Stimulated activated CD4-positive, alpha-beta T cell treated with anti-CD3 and anti-CD28 coated beads, Interleukin-4, amount 100 ng/mL, for 48 hours (primary cell): Measurements from ENCODE around the gene MTO1.
A peak's percentile ranks its signal among the peaks of the same experiment; 100 is the strongest.
"Not testable (repeated sequence)": the region's sequence is repeated elsewhere in the genome, so short reads cannot be mapped to it uniquely, and the experiment has no call there.

ENCODE experiments used
- DNase-seq, 2 donors: peaks; one replicate each; pipeline ENCODE4 v3.0.0-alpha.2; 2020; ENCODE audit warnings: low read depth in 2 of 2

Gene MTO1, protein sequence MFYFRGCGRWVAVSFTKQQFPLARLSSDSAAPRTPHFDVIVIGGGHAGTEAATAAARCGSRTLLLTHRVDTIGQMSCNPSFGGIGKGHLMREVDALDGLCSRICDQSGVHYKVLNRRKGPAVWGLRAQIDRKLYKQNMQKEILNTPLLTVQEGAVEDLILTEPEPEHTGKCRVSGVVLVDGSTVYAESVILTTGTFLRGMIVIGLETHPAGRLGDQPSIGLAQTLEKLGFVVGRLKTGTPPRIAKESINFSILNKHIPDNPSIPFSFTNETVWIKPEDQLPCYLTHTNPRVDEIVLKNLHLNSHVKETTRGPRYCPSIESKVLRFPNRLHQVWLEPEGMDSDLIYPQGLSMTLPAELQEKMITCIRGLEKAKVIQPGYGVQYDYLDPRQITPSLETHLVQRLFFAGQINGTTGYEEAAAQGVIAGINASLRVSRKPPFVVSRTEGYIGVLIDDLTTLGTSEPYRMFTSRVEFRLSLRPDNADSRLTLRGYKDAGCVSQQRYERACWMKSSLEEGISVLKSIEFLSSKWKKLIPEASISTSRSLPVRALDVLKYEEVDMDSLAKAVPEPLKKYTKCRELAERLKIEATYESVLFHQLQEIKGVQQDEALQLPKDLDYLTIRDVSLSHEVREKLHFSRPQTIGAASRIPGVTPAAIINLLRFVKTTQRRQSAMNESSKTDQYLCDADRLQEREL

DNA sequence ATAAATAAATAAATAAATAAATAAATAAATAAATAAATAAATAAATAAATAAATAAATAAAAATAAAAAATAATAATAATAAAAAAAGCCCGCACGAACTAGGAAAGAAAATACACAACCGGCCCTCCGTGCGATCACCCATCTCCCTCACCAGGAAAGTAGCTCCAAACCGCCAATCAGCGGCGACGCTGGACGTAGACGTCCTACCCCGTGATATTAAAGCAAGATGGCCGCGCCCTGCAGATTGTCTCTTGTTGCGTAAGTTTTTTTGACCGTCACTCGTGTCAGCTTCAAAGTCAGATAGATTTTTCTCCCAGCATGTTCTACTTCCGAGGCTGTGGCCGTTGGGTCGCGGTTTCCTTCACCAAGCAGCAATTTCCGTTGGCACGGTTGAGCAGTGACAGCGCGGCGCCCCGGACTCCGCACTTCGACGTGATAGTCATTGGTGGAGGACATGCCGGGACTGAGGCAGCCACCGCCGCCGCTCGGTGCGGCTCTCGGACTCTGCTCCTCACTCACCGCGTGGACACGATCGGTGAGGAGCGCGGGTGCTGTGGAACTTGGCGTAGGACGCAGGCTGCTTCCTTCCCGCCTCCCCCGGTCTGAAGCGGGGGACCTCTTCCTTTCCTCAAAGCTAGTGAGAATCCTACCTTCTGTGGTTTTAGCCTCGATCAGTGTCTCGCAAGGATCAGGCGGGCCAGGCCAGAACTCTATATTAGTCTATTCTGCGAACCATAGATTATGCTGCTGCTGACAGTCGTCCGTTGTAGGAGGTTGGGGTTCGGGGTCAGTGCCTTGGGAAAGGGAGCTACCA lies at the start of gene MTO1:
Gene MTO1 (plus strand): TSS at position 201 of the 814 bp plus-strand sequence. CDS start 118 bp downstream, at position 319.
- peak; percentile 68 to 76 for DNase-seq

GRCh38 chr6:73413102-73413501 lies 48.4 kb upstream of the MTO1 start:
- no peak for DNase-seq

DNA sequence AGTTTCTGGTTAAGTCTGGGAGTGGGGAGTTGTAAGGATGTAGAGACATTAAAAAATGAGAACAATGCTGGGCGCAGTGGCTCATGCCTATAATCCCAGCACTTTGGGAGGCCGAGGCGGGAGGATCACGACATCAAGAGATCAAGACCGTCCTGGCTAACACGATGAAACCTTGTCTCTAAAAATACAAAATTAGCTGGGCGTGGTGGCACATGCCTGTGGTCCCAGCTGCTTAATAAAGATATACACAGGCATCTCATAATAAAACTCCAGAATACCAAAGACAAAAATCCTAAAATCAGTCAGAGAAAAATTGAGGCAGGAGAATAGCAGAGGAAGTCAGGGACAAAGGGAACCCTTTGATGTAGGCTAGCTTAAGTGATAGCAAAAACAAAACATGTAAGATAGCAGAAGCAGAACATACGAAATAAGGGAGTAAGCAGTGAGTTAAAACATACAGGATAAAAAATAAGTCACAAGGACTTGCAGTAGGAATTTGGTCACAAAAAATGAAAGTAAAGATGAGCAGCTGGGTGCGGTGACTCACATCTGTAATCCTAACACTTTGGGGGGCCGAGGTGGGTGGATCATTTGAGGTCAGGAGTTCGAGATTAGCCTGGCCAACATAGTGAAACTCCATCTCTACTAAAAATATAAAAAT lies 43.3 kb upstream of the MTO1 start:
- no peak for DNase-seq

DNA sequence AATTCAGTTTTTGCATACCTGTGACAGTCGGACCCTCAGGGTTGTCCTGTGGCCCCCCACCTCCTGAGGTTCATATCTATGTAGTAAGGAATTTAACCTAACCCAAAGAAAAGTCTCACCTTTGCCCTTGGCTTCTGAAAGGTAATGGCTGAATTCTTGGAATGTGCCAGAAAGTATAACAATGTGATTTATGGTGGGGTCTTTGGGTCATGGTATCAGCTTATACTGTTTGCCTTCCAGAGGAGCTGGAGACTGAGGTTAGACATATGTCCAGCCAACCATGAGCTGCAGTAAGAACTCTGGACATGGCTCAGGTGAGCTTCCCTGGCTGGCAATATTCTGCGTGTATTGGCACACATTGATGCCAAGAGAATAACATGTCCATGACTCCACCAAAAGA lies 40.0 kb upstream of the MTO1 start:
- DNase-seq = no peak

DNA sequence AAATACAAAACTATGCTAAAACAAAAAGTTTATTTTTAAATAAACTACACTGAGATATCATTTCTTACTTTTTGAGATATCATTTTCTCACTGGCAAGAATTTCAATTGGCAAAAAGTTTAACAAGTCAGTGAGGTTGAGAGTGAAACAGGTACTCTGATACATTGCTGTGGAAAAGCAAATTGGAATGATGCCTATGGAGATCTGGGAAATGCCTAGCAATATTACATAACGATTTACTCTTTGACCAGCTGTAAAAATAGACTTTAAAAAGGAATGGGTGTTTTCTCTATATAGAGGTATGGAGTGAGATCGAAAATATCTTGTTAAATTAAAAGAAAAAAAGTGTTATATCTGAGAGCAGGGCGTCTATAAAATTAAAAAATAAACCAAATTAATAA lies 26.3 kb upstream of the MTO1 start:
- DNase-seq = no peak

GRCh38 chr6:73443555-73443954 lies 18.0 kb upstream of the MTO1 start:
- no peak for DNase-seq

DNA sequence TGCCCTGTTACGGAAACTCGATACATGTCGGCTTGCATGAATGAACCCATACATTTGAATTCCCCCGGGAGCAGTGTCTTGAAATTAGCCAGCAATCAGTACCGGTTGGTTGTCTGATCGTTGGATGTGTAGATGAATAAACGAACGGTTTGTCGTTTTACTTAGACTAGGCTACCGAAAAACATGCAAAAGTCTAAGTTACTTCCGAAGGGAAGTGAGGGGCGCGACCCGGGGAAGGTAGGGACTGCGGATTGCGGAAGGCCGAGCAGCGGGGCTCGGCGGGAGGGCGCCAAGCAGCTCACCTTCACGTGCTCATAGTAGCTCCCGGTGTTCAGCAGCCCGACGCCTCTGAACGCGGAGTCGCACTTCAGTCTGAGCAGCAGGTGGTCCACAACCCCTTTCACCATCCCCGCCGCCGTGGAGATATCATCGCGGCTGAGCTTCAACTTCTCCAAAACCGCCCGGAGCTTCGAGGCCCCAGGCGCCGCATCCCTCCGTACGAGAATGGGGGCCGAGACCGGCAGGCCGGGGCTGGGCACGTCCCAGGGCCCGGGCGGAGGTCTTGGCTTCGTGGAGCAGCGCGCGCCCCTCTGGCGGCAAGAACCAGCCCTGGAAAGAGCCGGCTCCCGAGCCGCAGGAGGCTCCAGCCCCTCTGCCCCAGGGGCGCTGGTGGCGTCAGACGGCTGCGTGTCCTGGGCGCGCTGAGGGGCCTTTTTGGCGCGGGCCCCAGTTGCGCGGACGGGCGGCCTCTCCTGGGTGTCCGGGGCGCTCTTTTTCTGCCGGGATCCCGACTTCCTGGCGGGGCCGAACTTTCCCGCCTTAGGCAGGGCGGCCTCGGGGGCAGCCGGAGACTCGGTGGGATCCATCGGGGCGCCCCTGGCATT lies 10.1 kb upstream of the MTO1 start:
- DNase-seq = peak; percentile 24 to 31

GRCh38 chr6:73452107-73452461 lies 9.5 kb upstream of the MTO1 start, which contains the start of gene CGAS:
Gene CGAS, minus strand, starts transcription at chr6:73452297. Its CDS starts 116 bp downstream, at chr6:73452181.
- peak; percentile 68 to 77 for DNase-seq

- DNase-seq = no peak
These were observed 5.5 kb upstream of the MTO1 start for GRCh38 chr6:73455865-73456629.

- DNase-seq = not testable (repeated sequence)
These were observed 2.1 kb upstream of the MTO1 start for GRCh38 chr6:73459474-73459873.

DNA sequence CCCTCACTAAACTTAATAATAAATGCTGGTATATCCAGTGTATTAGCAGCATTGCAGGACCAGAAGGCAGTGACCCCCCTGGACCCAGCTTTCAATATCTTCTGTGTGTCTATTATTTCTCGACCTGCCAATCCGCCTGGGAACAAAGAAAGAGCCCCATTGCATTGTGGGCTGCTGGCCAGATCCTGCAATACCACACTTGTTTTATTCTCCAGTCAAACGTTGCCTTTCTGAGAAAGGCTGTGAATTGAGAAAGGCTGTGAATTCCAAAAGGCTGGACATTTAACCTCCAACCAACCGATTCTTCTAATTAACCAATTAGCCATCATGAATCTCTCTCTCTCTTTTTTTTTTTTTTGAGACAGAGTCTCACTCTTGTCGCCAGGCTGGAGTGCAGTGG lies 1.5 kb upstream of the MTO1 start:
- no peak for DNase-seq

GRCh38 chr6:73471686-73472290 lies 10.3 kb downstream of the MTO1 start:
- no peak for DNase-seq

DNA sequence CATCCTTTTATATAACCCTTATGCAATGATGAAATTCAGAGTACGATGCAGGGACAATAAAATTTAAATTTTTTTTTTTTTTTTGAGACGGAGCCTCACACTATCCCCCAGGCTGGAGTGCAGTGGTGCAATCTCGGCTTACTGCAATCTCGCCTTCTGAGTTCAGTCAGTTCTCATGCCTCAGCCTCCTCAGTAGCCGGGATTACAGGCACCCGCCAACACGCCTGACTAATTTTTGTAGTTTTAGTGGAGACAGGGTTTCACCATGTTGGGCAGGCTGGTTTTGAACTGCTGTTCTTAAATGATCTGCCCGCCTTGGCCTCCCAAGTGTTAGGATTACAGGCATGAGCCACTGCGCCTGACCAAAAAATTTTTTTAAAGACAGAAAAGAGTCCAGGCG lies 15.2 kb downstream of the MTO1 start:
- peak in 1 of 2 donors; percentile 16 for DNase-seq

DNA sequence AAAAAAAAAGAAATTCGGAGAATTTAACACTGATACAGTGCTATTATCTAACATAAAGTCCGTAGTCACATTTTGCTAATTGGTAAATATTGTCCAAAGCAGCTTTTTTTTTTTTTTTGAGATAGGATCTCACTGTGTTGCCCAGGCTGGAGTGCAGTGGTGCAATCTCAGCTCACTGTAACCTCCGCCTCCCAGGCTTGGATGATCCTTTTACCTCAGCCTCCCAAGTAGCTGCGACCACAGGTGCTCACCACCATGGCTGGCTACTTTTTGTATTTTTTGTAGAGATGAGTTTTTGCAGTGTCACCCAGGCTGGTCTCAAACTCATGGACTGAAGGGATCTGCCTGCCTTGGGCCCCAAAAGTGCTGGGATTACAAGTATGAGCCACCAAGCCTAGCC lies 15.9 kb downstream of the MTO1 start:
- DNase-seq = no peak

- no peak for DNase-seq
These were observed 20.4 kb downstream of the MTO1 start for GRCh38 chr6:73481969-73482368.

DNA sequence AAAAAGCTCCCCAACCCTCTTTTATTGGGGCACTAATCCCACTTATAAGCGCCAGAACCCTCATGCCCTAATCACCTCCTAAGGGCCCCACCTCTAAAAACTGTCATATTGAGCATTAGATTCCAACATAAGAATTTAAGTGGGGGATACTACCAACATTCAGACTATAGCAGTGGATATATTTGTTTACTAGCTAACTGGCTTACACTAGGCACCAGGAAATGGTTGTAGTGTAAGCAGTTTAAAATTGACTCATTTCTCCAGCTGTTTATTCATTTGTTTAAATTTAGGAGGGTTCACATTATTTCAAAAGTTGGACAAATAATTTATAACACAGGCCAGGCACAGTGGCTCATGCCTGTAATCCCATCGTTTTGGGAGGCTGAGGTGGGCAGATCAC lies 22.9 kb downstream of the MTO1 start:
- DNase-seq = no peak

DNA sequence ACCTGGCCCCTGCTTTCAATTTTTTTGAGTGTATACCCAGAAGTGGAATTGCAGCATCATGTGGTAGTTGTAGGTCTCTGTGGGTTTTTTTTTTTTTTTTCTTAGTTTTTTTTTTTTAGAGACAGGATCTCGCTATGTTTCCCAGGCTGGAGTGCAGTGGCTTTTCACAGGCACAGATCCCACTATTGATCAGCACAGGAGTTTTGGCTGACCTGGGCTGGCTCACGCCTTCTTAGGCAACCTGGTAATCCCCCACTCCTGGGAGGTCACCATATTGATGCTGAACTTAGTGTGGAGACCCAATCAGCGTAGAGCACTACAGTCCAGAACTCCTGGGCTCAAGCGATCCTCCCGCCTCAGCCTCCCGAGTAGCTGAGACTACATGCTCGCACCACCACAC lies 25.9 kb downstream of the MTO1 start:
- no peak for DNase-seq

DNA sequence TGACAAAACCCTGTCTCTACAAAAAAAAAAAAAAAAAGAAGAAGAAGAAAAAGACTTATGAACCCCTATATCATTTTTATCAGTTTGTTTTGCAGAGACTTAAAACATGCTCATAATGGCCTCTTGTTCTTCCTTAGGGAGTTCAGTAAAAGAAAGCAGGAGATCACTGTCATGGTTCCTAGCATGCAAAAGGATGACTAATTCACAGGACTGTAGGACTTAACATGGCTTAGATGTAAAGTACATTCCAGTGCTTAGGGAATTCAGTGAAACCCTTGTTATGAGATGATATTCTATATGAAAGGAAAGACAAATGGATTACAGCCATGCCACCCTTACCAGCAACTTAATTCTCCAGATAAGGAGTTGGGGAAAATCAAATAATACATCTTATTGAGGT lies 29.8 kb downstream of the MTO1 start:
- DNase-seq = no peak

DNA sequence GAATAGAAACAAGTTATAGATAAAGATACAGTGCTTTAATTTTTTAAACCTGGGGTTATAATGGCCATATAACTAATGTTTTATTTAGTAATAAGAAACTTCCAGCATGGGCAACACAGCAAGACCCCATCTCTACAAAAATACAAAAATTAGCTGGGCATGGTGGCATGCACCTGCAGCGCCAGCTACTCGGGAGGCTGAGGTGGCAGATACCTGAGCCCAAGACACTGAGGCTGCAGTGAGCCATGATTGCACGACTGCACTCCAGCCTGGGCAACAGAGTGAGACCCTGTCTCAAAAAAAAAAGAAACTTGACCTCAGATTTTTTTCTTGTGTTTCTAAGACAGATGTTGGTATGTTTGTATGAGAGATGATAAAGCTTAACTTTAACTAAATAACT lies 36.4 kb downstream of the MTO1 start:
- no peak for DNase-seq
